Measurements from ENCODE around the gene LDLRAD4.

LDLRAD4 gene

DNA sequence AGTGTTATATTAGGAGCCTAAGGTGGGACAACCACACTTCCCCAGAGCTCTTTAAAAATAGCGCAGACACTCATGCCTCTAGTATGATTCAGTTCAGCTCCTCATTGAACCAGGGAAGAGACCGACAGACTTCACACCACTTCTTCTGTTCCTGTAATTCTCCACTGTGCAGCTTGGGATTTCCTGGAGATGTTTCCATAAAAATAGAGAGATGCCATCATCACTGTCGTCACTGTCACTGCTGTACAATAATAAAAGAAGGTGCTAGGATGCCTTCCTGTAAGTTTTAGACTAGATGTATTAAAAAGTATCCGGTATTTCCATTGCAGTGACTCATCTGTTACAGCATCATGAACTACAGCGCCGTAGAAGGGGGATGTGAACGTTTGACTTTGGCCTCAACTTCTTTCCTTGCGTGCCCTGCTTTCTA lies 396.9 kb downstream of the LDLRAD4 start:
- DNase-seq = no peak

DNA sequence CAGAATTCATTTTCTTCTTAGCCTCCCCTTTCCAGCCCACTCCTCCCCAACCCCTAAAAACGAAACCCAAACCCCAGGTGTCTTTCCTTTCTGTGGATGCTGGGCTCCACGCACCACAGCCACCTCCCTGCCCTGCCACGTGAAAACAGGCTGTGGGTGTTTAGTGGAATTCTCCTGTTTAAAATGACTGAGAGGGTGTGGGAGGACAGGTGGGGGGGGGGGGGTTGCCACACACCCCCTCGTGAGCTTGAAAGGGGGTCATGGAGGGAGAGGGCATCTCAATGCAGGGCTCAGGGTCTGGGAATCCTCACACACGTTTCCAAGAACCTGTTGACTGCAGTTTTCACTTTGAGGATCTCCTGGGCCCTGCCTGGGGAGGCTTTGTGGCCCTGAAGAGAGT lies 397.5 kb downstream of the LDLRAD4 start:
- no peak for DNase-seq

DNA sequence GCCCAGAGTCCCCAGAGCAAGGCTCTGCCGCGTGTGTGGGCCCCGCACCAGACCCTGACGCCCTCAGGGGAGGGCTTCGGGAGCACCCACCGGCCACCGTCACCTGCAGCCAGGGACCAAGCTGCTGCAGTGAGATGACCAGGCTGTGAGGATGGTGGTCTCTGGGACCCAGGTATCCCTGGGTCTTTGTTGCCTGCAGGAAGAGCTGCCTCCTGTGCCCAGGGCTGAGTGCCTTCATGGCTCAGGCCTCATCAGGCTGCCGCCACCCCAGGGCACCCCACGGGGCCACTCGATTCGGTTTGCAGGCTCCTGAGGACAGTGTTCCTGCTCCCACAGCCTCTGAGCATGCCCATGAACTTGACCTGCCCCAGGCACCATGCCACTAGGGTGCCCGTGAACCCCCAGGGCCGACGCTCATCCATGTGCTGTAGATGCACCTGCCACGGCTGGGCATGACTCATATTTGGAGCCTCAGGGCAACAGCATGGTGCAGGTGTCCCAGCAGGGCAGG lies 398.0 kb downstream of the LDLRAD4 start:
- DNase-seq = no peak

DNA sequence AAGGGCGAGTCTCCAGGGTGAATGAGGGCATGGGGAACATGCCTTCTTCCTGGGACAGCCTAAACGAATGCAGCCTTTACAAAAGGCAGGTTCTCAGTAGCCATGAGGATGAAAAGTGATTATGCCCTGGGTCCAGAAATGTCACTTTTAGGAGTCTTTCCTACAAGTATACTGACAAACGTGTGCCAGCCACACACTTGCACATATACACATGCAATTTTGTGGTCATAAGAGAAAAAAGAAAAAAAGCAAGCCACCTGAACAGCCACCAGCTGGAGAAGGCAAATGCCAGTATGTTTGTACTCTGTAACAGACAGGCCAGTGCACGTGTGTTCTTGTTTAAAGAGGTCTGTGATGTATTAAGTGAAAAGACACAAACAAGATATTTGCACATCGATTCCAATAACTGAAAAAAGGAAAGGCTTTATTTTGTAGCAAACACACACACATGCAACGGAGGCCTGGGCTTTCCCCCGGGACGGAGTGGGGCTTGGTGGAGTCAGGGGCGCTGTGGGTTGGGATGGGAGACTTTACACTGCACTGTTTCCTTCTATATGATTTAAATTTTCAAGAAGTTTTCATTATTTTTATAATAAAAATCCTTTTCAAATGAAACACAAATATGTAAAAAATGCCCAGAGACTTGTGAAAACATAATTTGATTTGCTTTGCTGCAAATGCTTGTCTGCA lies 399.4 kb downstream of the LDLRAD4 start:
- DNase-seq = no peak

DNA sequence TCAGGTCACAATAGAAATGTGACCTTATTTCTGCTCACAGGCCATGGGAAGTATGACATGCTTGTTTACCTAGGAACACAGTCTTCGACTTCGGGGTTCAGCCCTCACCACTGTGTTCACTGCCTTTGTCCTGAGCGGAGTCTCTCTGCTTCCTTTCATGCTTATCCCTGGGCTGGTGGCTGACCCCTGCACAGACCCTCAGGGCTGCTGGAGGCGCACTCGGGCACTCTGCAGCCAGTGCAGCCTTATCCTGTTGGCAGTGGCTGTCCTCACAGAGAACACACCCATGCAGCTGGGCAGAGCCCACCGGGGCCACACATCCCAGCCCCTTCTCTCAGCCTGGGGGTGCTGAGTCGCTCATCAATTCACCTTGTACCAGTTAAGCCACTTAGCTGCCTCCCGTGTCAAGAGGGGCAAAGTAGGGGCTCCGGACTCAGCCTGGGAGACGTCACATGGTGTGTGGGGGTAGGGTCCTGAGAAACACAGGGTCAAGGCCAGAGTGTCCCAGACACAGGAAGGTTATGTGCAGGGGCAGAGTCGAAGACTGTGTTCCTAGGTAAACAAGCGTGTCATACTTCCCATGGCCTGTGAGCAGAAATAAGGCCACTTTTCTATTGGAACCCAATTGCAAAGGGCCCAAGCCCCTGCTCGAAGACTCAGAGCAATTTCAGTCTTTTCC lies 400.3 kb downstream of the LDLRAD4 start:
- DNase-seq = no peak

DNA sequence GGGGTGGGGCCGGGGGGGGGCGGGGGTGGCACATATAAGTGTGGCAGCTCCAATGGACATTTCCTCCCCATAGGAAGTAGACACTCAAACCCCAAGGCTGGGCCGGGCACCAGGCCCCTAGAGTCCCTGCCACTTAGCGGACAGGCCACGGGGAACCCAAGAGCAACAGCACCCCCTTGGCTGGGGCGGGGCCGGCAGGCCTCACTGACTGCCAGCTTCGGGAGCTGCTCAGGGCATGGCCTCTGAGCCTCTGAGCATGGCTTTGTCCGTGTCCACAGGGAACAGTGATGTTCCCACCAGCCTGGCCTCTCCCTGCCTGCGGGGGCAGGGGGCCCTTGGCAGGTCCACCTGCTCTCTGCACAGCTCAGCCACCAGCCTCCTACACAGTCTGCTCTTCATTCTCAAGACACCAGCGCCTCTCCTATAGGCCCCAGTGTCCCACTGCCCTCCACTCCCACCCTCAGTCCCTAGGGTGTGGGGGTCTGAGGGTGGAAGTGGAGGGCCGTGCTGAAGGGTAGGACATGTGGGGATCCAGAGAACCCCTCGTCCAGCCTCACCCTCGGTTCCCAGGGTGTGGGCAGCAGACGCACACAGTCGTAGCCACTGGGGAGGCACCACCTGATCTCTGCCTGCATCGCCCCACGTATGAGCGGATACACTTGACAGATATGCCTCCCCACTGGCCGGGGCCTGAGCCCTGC lies 401.1 kb downstream of the LDLRAD4 start:
- DNase-seq = no peak

DNA sequence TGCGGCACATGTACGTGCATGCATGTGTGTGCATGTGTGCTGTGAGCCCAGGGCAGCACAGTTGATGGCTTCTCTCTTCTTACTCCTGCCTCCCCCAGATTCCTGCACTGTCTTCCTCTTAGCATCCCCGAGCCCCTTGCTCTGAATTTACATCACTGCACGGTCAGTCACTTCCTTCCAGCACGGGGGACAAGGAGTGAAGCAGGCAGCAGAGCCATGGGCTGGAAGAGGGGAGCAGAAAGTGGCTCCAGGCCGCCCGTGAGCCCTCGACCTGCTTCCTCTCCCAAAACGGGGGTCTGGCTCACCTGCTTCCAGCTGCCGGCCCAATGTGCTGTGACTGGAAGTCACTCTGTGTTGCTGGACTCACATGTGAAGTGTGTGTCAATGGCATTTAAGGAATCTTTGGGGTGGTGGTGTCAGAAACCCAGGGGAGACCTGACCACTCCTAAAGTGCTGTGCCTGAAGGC lies 401.7 kb downstream of the LDLRAD4 start:
- DNase-seq = no peak

DNA sequence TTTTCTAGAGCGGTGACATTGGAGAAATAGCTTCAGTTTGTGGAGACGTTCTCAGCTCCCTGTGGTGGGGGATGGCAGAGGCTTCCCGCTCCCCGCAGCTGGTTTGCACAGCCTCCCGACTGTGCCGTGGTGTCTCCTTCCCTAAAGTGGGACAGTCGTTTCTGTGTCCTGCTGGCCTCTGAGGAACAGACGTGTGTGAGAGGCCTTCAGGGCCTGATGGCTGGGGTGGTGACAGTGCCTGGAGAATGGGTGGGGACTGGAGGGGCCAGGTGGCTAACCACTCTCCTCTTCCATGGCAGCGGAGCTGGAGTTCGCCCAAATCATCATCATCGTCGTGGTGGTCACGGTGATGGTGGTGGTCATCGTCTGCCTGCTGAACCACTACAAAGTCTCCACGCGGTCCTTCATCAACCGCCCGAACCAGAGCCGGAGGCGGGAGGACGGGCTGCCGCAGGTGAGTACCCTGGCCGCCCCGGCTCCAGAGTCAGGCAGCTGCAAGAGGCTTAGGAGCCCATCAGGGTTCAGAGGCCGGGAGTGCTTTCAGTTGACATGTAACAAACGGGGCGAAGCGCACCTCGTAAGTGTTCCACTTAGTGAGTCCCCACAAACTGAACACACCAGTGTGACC lies 402.4 kb downstream of the LDLRAD4 start:
- no peak for DNase-seq

DNA sequence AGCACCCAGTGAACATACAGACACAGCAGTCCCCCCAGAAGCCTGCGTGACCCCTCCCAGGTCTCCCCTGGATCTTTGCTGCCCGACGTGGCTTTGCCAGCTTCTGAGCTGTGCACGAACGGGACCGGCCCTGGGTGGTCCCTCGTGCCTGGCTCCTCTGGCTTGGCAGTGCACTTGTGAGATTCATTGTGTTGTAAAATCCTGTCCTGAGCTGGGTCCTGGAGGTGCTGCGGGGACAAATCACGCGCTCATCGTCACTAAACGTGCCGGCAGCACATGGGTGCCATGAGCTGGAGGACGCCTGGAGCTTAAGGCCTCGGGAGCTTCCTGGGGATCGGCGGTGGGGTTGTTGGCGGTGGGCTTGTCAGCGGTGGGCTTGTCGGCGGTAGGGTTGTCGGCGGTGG lies 402.9 kb downstream of the LDLRAD4 start:
- DNase-seq = no peak

DNA sequence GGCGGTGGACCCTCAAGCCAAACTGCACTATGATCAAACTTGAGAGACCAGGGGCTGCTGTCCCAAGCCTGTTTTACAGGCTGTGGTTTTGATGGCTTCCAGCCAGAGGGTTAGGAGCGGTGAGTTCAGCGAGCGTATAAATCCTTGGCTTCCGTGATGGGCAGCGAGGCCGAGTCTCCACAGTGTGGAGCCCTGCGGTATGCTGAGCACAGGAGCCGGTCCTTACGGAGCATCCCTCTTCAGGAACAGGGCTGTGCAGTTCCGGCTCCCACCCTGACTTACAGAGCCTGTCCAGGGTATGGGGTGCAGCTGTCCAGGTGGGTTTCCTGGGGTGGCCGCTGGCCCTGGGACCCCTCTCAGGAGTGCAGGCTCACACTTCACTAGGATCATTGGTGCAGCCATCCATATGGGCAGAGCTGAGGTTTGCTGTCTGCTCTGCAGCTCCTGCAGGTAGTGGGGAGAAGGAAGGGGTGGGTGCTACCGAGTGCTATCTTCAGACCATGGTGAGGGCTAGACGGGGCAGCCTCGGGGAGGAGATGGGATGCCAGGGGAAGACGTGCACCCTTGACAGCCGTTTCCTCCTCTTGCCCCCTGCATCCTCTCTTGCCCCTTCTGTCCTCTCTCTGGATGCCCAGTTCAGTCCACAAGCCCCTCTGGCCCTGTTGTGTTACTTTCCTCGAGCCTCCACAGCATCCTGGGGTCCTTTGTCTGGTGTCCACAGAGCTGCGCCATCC lies 403.5 kb downstream of the LDLRAD4 start:
- DNase-seq = no peak

DNA sequence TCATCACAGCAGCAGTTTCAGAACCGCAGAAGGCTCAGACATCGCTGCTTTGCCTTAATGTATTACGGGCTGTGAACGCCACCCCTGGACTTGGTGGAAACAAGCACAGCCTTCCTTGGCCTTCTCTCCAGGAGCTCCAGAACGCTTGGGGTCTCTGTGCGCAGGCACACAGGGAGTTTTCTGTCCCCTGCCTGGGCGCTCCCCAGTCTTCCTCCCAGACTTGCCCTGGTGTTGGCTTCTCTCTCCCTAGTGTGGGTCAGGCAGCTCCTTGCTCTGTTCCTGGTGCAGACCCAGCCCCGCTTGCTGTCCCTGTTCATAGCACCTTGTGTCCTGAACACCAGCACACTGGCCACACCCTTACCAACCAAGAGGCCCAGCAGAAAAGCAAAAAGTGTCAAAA lies 404.2 kb downstream of the LDLRAD4 start:
- DNase-seq = no peak

DNA sequence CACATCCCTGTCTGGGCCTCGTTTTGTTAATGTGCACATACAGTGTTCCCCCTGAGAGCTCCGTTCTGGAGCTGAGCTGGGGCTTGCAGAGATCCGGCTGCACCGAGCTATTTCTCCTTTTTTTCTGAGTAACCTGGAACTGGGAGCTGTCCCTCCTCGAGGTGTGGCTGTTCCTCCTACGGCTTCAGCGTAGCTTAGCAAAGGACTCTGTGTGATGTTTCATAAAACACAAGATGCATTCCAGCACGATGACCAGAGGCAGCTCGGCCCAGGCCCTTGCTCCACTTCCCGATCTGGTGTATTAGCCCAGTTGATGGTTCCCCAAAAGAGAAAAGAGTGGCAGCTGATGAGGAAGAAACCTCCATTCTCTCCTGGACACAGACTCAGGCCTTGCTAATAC lies 404.8 kb downstream of the LDLRAD4 start:
- DNase-seq = no peak

DNA sequence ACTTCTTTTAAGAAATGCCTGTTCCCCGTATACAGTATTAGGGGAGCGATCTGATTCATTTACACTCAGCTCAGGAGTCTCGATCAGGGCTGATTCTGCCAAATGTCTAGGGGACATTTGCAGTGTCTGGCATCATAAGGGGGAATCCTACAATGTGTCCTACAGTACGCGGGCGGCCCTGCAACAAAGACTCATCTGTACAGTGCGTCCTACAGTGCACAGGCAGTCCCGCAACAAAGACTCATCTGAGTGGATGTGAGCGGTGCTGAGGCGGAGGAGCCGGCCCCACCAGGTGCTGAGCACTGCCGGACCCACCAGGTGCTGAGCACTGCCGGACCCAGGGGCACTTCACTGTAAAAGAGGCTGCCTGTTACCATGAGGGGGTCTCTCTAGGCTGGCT lies 405.3 kb downstream of the LDLRAD4 start:
- no peak for DNase-seq

DNA sequence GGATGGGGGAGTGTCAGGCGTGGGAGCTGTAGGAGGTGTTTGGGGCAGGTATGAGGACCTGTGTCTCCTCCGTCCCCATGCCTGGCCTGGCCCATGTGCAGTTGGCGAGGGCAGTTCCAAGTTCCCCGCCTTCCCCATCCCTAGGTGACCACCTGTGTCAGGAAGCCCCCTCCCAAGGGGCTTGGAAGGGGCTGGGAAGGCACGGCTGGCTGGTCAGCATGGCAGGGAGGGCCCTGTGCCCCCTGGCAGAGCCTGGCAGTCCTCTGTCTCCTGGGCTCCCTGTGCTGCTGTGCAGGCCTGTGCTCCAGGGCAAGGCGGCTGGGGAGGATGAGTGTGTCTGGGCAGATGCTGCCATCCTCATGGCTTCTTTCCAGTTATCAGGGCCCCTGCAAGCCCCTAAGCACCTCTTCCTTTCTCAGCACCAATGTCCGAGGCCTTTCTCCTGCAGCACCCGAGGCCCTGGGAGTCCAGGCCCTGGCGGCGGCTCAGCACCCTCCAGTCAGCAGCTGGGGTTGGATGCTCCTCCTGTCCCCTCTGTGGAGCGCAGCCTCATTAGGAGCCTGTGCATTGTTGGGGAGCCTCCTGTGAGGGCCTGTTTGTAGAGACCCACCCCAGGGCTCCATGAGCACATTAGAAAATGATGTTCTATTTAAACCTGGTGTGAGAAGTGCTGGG lies 406.1 kb downstream of the LDLRAD4 start:
- DNase-seq = no peak

DNA sequence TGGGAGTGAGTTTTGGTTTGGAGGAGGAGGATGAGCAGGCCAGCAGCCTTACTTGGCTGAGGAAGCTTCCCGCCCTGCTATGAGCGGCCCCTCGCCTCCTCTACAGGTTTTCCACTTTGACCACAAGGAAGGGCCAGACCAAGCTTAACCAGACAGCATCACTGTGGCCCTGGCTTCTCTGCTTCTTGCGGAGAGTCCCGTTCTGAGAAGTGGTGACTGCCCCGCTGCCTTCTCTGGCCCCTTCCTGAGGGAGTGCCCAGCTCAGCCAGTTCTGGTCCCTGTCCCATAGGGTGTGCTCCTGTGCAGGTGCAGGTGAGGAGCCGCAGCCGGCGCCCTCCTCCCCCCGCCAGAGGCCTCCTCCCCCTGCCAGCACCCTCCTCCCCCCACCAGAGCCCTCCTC lies 406.8 kb downstream of the LDLRAD4 start:
- DNase-seq = no peak

DNA sequence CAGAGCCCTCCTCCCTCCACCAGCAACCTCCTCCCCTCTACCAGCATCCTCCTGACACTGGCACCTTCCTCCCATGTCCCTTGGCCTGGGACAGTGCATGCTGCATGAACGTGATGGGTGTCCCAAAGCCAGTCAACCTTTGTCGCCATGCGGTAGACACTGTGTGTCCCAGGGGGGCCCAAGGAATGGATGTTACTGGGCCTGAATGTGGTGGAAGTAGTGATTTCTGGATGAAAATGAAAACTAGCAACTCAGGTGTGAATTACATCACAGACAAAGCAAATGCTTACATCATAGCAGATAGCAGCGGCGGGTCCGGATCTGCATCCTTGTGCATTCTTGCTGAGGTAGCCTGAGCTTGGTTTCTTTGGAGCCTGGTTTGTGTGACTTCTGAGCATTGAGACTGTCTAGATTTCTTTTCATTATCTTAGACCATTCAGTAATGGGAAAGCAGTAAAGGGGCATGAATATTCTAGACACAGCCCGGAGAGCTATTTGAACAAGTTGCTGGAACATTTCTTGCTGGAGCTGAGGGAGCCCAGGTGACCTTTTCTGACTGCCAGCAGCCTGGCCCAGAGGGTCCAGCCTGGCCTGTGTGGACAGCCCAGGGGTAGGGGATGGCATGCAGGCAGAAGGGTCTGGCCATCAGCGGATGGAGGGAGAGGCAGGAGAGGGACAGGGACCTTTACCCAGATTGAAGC lies 407.4 kb downstream of the LDLRAD4 start:
- no peak for DNase-seq

DNA sequence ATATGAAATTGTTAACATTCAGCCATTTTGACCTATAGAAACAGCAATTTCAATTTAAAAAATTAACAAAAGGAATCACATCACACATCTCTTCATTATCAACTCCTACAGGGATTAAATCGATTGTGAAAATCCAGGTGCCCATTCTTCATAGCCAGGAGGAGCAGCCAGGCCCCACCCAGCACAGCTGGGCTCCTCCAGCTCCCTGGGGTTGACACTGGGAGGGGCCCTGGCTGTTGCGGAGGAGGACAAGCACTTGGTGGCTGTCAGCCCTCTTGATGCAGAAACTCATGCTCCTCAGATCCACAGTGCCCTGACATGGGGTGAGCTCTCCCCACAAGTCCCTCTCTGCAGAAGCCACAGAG lies 408.0 kb downstream of the LDLRAD4 start:
- no peak for DNase-seq

DNA sequence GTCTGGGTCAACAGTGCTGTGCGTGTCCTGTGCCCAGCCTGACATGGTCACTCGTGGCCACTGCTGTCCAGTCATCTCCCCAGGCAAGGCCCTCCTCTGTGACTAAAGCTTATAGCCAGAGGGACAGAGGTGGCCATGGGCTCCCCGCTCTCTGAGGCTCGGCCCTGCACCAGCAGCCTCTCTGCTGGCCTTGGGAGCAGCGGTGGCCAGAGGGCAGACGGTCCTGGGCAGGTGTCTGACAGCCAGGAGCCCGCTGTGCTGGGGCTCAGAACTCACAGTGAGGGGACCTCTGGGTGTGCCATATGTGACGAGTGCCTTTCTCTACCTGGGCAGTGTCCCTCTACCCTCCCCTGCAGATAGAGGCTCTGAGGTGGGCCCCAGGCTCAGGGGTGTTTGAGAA lies 409.1 kb downstream of the LDLRAD4 start:
- no peak for DNase-seq

DNA sequence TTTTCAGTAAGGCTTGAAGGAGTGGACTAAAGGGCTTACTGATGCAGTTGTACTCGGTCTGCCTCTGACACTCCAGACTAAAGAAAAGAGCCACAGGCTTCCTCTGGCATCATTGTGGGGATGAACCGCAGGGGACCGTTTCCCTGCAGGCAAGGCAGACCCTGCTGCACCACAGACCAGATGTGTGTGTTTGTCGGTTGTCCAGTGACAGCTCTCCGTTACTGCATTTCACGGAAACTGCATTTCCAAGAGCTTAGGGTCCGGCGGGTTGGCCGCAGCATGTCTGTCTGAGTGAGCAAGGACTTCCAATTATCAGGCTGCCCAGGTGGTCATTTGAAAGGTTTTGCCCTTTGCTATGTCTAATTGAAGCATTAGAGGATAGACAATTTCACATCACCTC lies 409.7 kb downstream of the LDLRAD4 start:
- no peak for DNase-seq

DNA sequence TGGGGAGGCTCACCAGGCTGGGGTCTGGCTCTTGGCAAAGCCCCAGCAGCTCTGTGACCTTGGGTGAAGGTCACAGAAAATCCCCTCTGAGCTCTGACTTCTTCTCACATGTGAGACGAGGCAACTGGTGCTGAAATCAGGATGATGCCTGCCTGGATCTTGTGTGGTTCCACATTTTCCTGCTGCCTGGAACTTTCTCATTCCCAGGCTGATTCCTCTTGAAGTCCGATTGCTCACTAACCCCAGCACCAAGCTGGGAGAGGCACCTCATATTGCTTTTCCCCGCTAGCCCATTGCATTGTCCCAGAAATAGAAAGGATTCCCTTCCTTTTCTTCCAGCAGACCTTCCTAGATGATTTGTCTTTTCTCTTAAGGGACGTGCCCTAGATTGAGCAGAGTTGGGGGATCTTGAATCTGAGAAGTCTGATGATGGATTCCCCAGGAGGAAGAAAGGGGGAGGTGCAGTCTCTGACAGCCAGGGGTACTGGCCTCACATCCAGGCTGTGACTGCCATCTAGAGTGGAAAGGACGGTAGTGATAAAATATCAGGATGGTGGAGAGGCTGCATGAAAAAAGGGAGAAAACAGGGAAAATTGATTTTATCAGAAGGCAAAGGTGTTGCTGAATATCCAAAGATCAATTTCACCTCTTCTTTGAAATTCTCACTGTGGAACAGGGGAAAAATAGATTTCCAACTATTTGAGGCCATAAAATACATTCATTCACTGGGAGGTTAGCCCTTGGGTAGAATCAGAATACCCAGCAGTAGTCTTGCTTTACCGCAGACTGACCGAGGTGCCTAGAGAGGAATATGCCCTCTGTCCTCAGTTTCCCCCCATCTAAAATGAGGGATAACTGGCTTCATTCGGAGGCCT lies 411.5 kb downstream of the LDLRAD4 start:
- DNase-seq = no peak
